ENCODE data around the gene TBC1D22A. TPM values are rescaled to one million over a fixed set of nuclear protein-coding genes. Genes with fewer than 3 reads are reported as not detected.

TBC1D22A gene
- total RNA-seq, 2 experiments from 2014 or later, result 33.2 to 34.9 TPM

- ChIA-PET POLR2A (no interaction called here), CTCF (no interaction called here)
- intact Hi-C loops (cut with micrococcal nuclease), result no loop called here
- H3K4me3 Mint-ChIP-seq, result no peak overlapping the region
- H3K4me1 Mint-ChIP-seq (ENCODE audit: low read depth), result peaks cover 16% of the 10 kb centered on the region
- no peak for DNase-seq
- H3K9me3 Mint-ChIP-seq, result no peaks in the 10 kb centered on the region
- H3K27me3 Mint-ChIP-seq, result no peaks in the 10 kb centered on the region
- H3K36me3 Mint-ChIP-seq, result no peaks in the 10 kb centered on the region
- H3K27ac Mint-ChIP-seq, result no peak overlapping the region
Measured at GRCh38 chr22:47105085-47105484, 342.6 kb downstream of the TBC1D22A start.

DNA sequence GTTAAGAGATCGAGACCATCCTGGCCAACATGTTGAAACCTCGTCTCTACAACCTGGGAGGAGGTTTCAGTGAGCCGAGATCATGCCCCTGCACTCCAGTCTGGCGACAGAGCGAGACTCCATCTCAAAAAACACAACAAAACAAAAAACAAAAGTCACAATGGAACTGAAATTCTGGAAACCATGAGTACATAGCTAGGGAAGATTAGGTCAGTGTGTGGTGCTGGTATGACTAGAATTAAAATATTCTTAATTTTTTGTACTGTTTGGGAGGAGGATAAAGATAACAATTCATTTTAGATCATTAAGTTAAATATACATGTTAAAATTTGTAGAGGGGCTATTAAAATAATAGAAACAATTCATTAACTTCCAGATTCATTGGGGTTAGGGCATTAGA lies 344.4 kb downstream of the TBC1D22A start:
- Mint-ChIP-seq H3K9me3 (no peaks in the 10 kb centered on the region), H3K27ac (no peak overlapping the region), H3K27me3 (no peaks in the 10 kb centered on the region), H3K36me3 (peaks cover 4% of the 10 kb centered on the region), H3K4me3 (no peak overlapping the region), H3K4me1 (ENCODE audit: low read depth) (peaks cover 16% of the 10 kb centered on the region)
- POLR2A ChIA-PET, result interaction anchor here (1.1 kb wide), 1 partner anchor 12 kb away, joined by 4 read pairs; no protein-coding TSS in a partner anchor
- intact Hi-C loops (cut with micrococcal nuclease), result no loop called here
- CTCF ChIA-PET, result interaction anchor here (1.2 kb wide), 1 partner anchor 11 kb away, joined by 4 read pairs; no protein-coding TSS in a partner anchor
- DNase-seq, result no peak

- no peak for DNase-seq
- intact Hi-C loops (cut with micrococcal nuclease), result no loop called here
- Mint-ChIP-seq H3K36me3 (peaks cover 4% of the 10 kb centered on the region), H3K4me1 (ENCODE audit: low read depth) (peaks cover 16% of the 10 kb centered on the region), H3K27me3 (no peaks in the 10 kb centered on the region), H3K27ac (no peak overlapping the region), H3K9me3 (no peaks in the 10 kb centered on the region), H3K4me3 (no peak overlapping the region)
- CTCF ChIA-PET, result interaction anchor here (1.2 kb wide), 1 partner anchor 12 kb away, joined by 4 read pairs; no protein-coding TSS in a partner anchor
- POLR2A ChIA-PET, result interaction anchor here (1.1 kb wide), 1 partner anchor 13 kb away, joined by 4 read pairs; no protein-coding TSS in a partner anchor
Measured at GRCh38 chr22:47107431-47107830, 345.0 kb downstream of the TBC1D22A start.

DNA sequence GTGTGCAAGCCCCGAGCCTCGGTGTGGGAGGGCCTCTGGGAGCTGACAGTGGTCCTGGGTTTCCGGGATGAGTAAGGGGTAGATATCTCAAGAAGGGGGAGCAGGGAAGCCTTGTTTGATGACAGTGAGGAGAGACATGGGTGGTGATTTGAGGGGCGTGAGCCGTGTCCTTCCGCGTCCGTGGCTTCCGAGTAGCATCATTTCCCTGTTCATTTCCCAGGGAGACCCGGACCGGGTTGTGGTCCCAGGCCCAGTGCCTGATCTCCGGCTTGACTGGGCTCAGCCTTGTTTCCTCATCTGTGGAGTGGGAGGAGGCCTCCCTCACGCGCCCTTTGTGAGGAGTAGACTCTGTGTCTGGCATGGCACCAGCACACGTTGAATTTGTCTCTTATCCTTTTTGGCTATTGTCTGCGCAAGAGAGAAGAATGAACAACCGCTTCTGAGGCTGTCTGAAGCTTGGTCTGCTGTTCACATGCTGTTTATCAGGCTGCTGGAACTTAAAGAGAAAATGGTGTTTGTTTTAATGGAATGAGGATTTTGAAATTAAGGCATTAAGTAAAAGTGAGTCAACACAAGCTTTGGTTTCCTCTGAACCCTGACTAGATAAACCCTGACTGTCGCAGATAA lies 348.5 kb downstream of the TBC1D22A start:
- H3K4me3 Mint-ChIP-seq, result no peak overlapping the region
- H3K4me1 Mint-ChIP-seq (ENCODE audit: low read depth), result peaks cover 12% of the 10 kb centered on the region
- intact Hi-C loops (cut with micrococcal nuclease), result no loop called here
- ChIA-PET POLR2A (no interaction called here), CTCF (no interaction called here)
- no peak for DNase-seq
- H3K27ac Mint-ChIP-seq, result no peak overlapping the region
- H3K36me3 Mint-ChIP-seq, result peaks cover 6% of the 10 kb centered on the region
- H3K9me3 Mint-ChIP-seq, result no peaks in the 10 kb centered on the region
- H3K27me3 Mint-ChIP-seq, result no peaks in the 10 kb centered on the region

DNA sequence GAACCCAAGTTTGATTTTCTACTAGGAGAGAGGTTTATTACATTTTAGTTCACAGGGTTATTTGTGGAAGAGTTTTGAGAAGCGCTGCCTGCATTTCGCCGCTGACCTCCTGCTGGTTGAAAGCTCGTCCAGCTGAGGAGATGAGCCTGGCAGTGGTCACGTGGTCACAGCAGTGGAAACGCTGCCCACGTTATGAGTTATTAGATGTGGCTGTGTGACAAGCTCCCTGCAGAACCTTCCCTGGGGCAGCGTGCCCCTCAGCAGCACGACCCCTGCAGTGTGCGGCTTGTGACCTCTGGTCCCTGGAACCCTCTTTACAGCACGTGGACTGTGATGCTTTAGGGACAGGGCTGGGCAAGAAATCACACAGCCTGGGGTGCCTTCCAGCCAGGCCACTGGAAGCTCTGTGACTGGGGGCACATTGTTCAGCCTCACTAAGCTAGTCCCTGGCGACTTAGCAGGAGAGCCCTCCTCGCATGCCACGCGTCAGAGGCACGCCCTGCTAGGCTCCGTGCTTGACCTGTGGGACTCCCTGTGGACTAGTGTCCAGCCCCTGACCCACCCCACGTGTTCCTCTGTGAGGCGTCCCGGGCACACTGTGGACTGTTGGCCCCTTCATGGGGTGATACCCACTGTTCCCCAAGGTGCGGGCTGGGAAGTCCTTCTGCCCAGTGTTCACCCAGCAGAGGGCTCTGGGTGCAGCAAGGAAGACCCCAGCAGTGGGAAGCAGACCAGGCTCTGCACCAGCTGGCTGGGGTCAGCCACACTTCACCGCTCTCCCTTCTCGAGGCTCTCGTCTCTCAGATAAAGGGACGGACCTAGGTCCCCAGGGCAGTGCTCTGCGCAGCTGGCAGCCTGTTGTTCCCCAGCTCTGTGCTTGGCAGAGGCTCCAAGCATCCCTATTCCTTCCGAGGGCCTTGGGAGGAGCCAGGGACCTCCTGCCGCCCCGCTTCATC lies 349.5 kb downstream of the TBC1D22A start:
- POLR2A ChIA-PET, result no interaction called here
- no peak for DNase-seq
- H3K36me3 Mint-ChIP-seq, result peaks cover 7% of the 10 kb centered on the region

DNA sequence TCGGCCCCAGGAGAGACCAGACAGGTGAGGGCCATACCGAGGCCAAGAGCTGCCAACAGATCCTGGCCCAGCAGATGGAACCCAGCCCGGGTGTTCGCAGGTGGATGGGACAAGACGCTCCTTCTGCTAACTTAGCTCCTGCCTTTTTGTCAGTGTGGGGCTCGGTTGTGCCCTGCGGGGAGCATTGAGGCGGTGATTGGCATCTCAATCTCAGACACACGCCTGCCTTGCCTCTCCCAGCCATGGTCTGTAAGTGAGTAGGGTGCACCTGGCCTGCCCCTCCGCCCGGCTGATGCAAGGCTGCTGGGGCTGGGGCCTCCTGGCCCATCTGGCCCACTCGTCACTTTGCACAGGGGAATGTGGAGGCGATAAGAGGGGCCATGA lies 350.1 kb downstream of the TBC1D22A start:
- CTCF ChIA-PET, result no interaction called here

More for the DNA sequence above, 349.5 kb downstream of the TBC1D22A start:
- peaks cover 7% of the 10 kb centered on the region for H3K4me1 Mint-ChIP-seq (ENCODE audit: low read depth)
- H3K27me3 Mint-ChIP-seq, result no peaks in the 10 kb centered on the region
- no peak overlapping the region for H3K4me3 Mint-ChIP-seq
- no peak overlapping the region for H3K27ac Mint-ChIP-seq
- CTCF ChIA-PET, result no interaction called here
- intact Hi-C loops (cut with micrococcal nuclease), result no loop called here
- H3K9me3 Mint-ChIP-seq, result no peaks in the 10 kb centered on the region

DNA sequence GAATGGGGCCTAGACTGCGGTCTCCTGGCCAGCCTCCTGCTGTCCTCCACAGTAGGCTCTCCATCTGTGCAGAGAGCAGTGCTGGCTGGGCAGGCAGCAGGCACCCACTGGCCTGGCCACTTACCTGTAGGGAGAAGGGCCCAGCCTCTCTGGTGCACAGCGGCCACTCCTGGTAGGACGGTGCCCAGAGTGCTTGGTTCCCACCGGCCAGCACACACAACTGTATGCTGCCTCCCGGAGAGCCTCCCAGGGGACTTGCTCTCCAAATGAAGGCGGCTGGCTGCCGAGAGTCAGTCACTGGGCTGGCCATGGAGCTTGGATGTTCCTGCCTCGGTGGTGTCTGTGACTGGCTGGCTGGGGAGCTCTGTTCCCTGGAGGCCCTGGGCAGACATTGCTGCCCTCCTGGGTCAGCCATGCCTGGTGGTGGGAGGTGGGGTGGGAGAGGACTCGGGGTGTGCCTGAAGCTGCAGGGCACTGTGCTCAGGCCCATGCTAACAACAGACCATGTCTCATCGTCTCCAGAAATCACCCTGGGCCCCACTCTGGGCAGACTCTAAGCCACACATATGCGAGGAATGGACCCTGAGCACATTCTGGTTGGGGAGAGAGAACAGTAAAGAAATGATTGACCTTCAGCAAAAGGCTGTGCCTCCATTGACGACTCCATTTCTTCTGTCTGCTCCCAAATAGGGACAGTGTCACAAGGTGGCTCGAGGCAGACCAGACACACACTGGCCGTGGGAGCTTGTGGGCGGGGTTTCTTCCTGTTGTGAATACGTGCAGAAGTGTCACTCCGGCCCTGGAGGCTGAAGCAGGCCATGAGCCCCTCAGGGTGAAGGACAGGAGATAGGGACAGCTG lies 350.8 kb downstream of the TBC1D22A start:
- no peak for DNase-seq
- no peaks in the 10 kb centered on the region for H3K27me3 Mint-ChIP-seq
- no peaks in the 10 kb centered on the region for H3K4me1 Mint-ChIP-seq (ENCODE audit: low read depth)
- no peak overlapping the region for H3K27ac Mint-ChIP-seq
- CTCF ChIA-PET, result no interaction called here
- POLR2A ChIA-PET, result no interaction called here
- H3K9me3 Mint-ChIP-seq, result no peaks in the 10 kb centered on the region
- H3K4me3 Mint-ChIP-seq, result no peak overlapping the region
- intact Hi-C loops (cut with micrococcal nuclease), result no loop called here
- H3K36me3 Mint-ChIP-seq, result peaks cover 9% of the 10 kb centered on the region

More for the DNA sequence above, 350.1 kb downstream of the TBC1D22A start:
- Mint-ChIP-seq H3K27ac (no peak overlapping the region), H3K4me1 (ENCODE audit: low read depth) (no peaks in the 10 kb centered on the region), H3K9me3 (no peaks in the 10 kb centered on the region), H3K27me3 (no peaks in the 10 kb centered on the region), H3K36me3 (peaks cover 9% of the 10 kb centered on the region), H3K4me3 (no peak overlapping the region)
- intact Hi-C loops (cut with micrococcal nuclease), result no loop called here
- POLR2A ChIA-PET, result no interaction called here
- DNase-seq, result no peak

GRCh38 chr22:47113853-47114415 lies 351.5 kb downstream of the TBC1D22A start:
- no peaks in the 10 kb centered on the region for H3K27me3 Mint-ChIP-seq
- H3K4me3 Mint-ChIP-seq, result no peak overlapping the region
- ChIA-PET POLR2A (no interaction called here), CTCF (no interaction called here)
- no peak for DNase-seq
- intact Hi-C loops (cut with micrococcal nuclease), result no loop called here
- H3K36me3 Mint-ChIP-seq, result peaks cover 9% of the 10 kb centered on the region
- no peak overlapping the region for H3K27ac Mint-ChIP-seq
- H3K9me3 Mint-ChIP-seq, result no peaks in the 10 kb centered on the region
- no peaks in the 10 kb centered on the region for H3K4me1 Mint-ChIP-seq (ENCODE audit: low read depth)

GRCh38 chr22:47114813-47115517 lies 352.5 kb downstream of the TBC1D22A start:
- Mint-ChIP-seq H3K4me3 (no peak overlapping the region), H3K27me3 (no peaks in the 10 kb centered on the region), H3K4me1 (ENCODE audit: low read depth) (no peaks in the 10 kb centered on the region), H3K9me3 (no peaks in the 10 kb centered on the region), H3K27ac (no peak overlapping the region), H3K36me3 (peaks cover 9% of the 10 kb centered on the region)
- ChIA-PET CTCF (no interaction called here), POLR2A (no interaction called here)
- no peak for DNase-seq
- intact Hi-C loops (cut with micrococcal nuclease), result no loop called here

- Mint-ChIP-seq H3K9me3 (no peaks in the 10 kb centered on the region), H3K4me1 (ENCODE audit: low read depth) (no peaks in the 10 kb centered on the region), H3K27me3 (no peaks in the 10 kb centered on the region), H3K27ac (no peak overlapping the region), H3K4me3 (no peak overlapping the region), H3K36me3 (peaks cover 9% of the 10 kb centered on the region)
- intact Hi-C loops (cut with micrococcal nuclease), result no loop called here
- no peak for DNase-seq
- CTCF ChIA-PET, result no interaction called here
- POLR2A ChIA-PET, result no interaction called here
Measured at GRCh38 chr22:47115518-47115890, 353.1 kb downstream of the TBC1D22A start.

DNA sequence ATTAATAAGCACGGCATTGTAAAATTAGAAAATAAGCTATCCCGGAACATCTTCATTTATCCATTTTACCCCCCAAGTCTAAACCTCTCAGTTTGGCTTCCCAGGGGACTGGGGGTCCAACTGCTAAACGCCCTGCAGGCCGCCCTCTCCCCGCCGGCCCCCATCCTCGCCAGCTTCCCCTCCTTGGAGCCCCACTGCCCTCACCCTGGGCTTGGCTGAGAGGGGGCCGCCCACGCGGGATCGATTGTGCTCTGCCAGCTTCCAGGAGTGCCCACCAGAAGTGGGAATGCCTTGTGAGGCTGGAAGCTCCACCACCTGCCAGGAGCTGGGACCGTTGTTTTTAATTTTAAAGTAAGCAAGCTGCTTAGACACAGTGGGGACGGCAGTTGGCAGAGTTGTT lies 353.5 kb downstream of the TBC1D22A start:
- no peak for DNase-seq
- H3K4me1 Mint-ChIP-seq (ENCODE audit: low read depth), result no peaks in the 10 kb centered on the region
- ChIA-PET POLR2A (no interaction called here), CTCF (no interaction called here)
- intact Hi-C loops (cut with micrococcal nuclease), result no loop called here
- no peaks in the 10 kb centered on the region for H3K27me3 Mint-ChIP-seq
- no peak overlapping the region for H3K4me3 Mint-ChIP-seq
- peaks cover 9% of the 10 kb centered on the region for H3K36me3 Mint-ChIP-seq
- no peaks in the 10 kb centered on the region for H3K9me3 Mint-ChIP-seq
- H3K27ac Mint-ChIP-seq, result no peak overlapping the region
